ENCODE results near the gene HFE. TPM values are rescaled to one million over a fixed set of nuclear protein-coding genes. Genes with fewer than 3 reads are reported as not detected.

The HFE gene
- polyA plus RNA-seq, 2 of the 4 experiments (the other 2 are of a cell fraction), result 19.9 to 31.7 TPM

- ChIA-PET CTCF (no interaction called here), POLR2A (interaction anchor here (0.7 kb wide), 1 partner anchor 152 kb away, joined by 3 read pairs; no protein-coding TSS in a partner anchor)
- Histone ChIP-seq H3K27ac (peak overlapping the region; percentile 98), H3K4me2 (peak overlapping the region; percentile 85), H3K4me3 (peak overlapping the region; percentile 40), H3K4me1 (peaks cover 38% of the 10 kb centered on the region), H3K9me3 (no peaks in the 10 kb centered on the region)
- no peak for TF ChIP-seq HMGXB4 (CRISPR knock-in tag; IDR thresholded peaks at IDR 0.05; ENCODE audit: borderline replicate concordance)
- no peak for TF ChIP-seq TP53 (CRISPR knock-in tag; IDR thresholded peaks at IDR 0.05)
- no peak for TF ChIP-seq POLR2AphosphoS2 (conservative IDR thresholded peaks at IDR 0.05; ENCODE audit: low read length)
- TF ChIP-seq RAD21 (conservative IDR thresholded peaks at IDR 0.05 in 1 of 2, IDR thresholded peaks at IDR 0.05 in 1 of 2), result no peak
- FAIRE-seq (no peak), ATAC-seq (no peak), DNase-seq (ENCODE audit: low read depth in 1 of 2, low spot score in 1 of 2) (peak in 1 of 2 experiments; percentile 24)
- 25% methylated on average over 4 of the region's 4 CpGs for WGBS (ENCODE audit: missing lambda C conversion rate)
Observed at GRCh38 chr6:26122005-26122388, 34.8 kb downstream of the HFE start.

GRCh38 chr6:26122402-26122792, 35.2 kb downstream of the HFE start:
- H3K4me3 ChIP-seq, result peak overlapping the region; percentile 40
- H3K4me1 ChIP-seq, result peaks cover 39% of the 10 kb centered on the region
- no peak for FAIRE-seq
- peak in 1 of 2 experiments; percentile 74 for DNase-seq (ENCODE audit: low read depth in 1 of 2, low spot score in 1 of 2)
- TF ChIP-seq SMC3 (IDR thresholded peaks at IDR 0.05) (no peak), ATOH8 (CRISPR knock-in tag; IDR thresholded peaks at IDR 0.05; ENCODE audit: low read depth) (0 out of 2 replicates have a peak, but pooled peaks have one; percentile 24), JUN (IDR thresholded peaks at IDR 0.05) (no peak), HES2 (IDR thresholded peaks at IDR 0.05) (no peak)
- peak in 1 of 2 experiments; percentile 25; a peak in 3 of 6 replicates for ATAC-seq
- CTCF ChIA-PET, result no interaction called here
- no peaks in the 10 kb centered on the region for H3K9me3 ChIP-seq
- H3K4me2 ChIP-seq, result peak overlapping the region; percentile 85
- POLR2A ChIA-PET, result interaction anchor here (0.6 to 6.3 kb wide), 16 partner anchors 14 to 1771 kb away, joined by 3 to 350 read pairs (median 12); partner anchors contain the start of gene TRIM38
- WGBS (ENCODE audit: missing lambda C conversion rate), result 7% methylated on average over 6 of the region's 6 CpGs
- H3K27ac ChIP-seq, result peak overlapping the region; percentile 98

GRCh38 chr6:26122793-26123674, 35.8 kb downstream of the HFE start:
- peak overlapping the region; percentile 98 for H3K27ac ChIP-seq
- peak overlapping the region; percentile 85 for H3K4me2 ChIP-seq
- peaks cover 45% of the 10 kb centered on the region for H3K4me1 ChIP-seq
- CTCF ChIA-PET, result interaction anchor here (0.6 to 4.2 kb wide), 5 partner anchors 19 to 473 kb away, joined by 3 to 24 read pairs (median 3); a partner anchor contains a TSS
- peak overlapping the region; percentile 93 for H3K4me3 ChIP-seq
- under 1% methylated on average over 23 of the region's 38 CpGs for WGBS (ENCODE audit: missing lambda C conversion rate)
- FAIRE-seq, result no peak
- peak; percentile 72 to 73 for ATAC-seq
- peak; percentile 77 to 99 for DNase-seq (ENCODE audit: low read depth in 1 of 2, low spot score in 1 of 2)
- no peaks in the 10 kb centered on the region for H3K9me3 ChIP-seq
- POLR2A ChIA-PET, result interaction anchor here (0.6 to 6.3 kb wide), 39 partner anchors 10 to 1770 kb away, joined by 3 to 350 read pairs (median 6); partner anchors contain the start of gene TRIM38
- no peak for TF ChIP-seq ESRRA (IDR thresholded peaks at IDR 0.05; ENCODE audit: borderline replicate concordance, low read length)
- no peak for TF ChIP-seq RNF2 (IDR thresholded peaks at IDR 0.05; ENCODE audit: borderline replicate concordance, low read depth)
- no peak for TF ChIP-seq HOXB5 (CRISPR knock-in tag; IDR thresholded peaks at IDR 0.05)
- no peak for TF ChIP-seq MAZ (IDR thresholded peaks at IDR 0.05; ENCODE audit: borderline replicate concordance, low read depth, low read length)
- TF ChIP-seq CBX8 (IDR thresholded peaks at IDR 0.05), result no peak
- no peak for TF ChIP-seq CHD2 (IDR thresholded peaks at IDR 0.05; ENCODE audit: low read length, partially characterized antibody)
- no peak for TF ChIP-seq FOXS1 (CRISPR knock-in tag; IDR thresholded peaks at IDR 0.05)
- TF ChIP-seq USF2 (IDR thresholded peaks at IDR 0.05), result no peak
- TF ChIP-seq SREBF2 (IDR thresholded peaks at IDR 0.05), result no peak
- TF ChIP-seq NPAS2 (CRISPR knock-in tag; IDR thresholded peaks at IDR 0.05; ENCODE audit: borderline replicate concordance), result no peak
- no peak for TF ChIP-seq ELK1 (IDR thresholded peaks at IDR 0.05; ENCODE audit: low read depth, low read length)
- TF ChIP-seq HMGXB4 (CRISPR knock-in tag; IDR thresholded peaks at IDR 0.05; ENCODE audit: borderline replicate concordance), result no peak; the same call in 1 of the 2 replicates
- TF ChIP-seq POLR2A (IDR thresholded peaks at IDR 0.05; ENCODE audit: low read length), result peak; percentile 72
- no peak for TF ChIP-seq RFX5 (IDR thresholded peaks at IDR 0.05)
- TF ChIP-seq MAX (IDR thresholded peaks at IDR 0.05), result peak; percentile 69
- no peak for TF ChIP-seq E2F6 (IDR thresholded peaks at IDR 0.05; ENCODE audit: borderline replicate concordance, low read depth)

Data from A549 (cell line).